ENCODE data around the gene CTIF. TPM values are rescaled to one million over a fixed set of nuclear protein-coding genes. Genes with fewer than 3 reads are reported as not detected.

CTIF gene
- total RNA-seq, 1 donor from 2014 or later = 48.5 TPM

DNA sequence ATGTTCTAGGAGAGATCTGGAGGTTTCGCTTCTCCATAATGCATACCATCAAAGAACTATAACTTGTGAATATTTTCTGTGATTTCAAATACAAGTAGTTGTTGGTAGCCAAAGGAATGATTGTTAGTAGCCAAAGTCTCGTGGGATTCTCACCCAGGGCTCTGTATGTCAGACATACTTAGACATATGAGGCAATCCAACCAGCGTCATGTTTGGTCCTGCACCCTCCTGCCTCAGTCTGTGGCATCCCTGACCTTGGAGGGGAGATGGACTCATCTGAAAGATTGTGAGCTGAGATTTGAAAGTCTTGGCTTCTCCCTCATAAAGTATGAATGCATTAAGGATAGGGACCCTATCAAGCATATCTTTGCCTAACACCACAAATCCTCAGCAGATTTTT lies 81.2 kb downstream of the CTIF start:
- Mint-ChIP-seq H3K9me3 (peaks cover 4% of the 10 kb centered on the region), H3K27me3 (no peaks in the 10 kb centered on the region), H3K36me3 (peaks cover 17% of the 10 kb centered on the region), H3K27ac (no peak overlapping the region), H3K4me3 (no peak overlapping the region), H3K4me1 (ENCODE audit: unreplicated experiment) (peaks cover 38% of the 10 kb centered on the region)
- no peak for TF ChIP-seq CTCF (conservative IDR thresholded peaks at IDR 0.05)
- DNase-seq (ENCODE audit: extremely low spot score, unreplicated experiment) = no peak

- peaks cover 36% of the 10 kb centered on the region for H3K4me1 Mint-ChIP-seq (ENCODE audit: unreplicated experiment)
- H3K36me3 Mint-ChIP-seq = peaks cover 17% of the 10 kb centered on the region
- H3K27ac Mint-ChIP-seq = peak overlapping the region; percentile 82
- DNase-seq (ENCODE audit: extremely low spot score, unreplicated experiment) = no peak
- peaks cover 4% of the 10 kb centered on the region for H3K9me3 Mint-ChIP-seq
- TF ChIP-seq CTCF (conservative IDR thresholded peaks at IDR 0.05) = no peak
- no peaks in the 10 kb centered on the region for H3K27me3 Mint-ChIP-seq
- H3K4me3 Mint-ChIP-seq = no peak overlapping the region
Measured at GRCh38 chr18:48621240-48621639, 82.4 kb downstream of the CTIF start.

DNA sequence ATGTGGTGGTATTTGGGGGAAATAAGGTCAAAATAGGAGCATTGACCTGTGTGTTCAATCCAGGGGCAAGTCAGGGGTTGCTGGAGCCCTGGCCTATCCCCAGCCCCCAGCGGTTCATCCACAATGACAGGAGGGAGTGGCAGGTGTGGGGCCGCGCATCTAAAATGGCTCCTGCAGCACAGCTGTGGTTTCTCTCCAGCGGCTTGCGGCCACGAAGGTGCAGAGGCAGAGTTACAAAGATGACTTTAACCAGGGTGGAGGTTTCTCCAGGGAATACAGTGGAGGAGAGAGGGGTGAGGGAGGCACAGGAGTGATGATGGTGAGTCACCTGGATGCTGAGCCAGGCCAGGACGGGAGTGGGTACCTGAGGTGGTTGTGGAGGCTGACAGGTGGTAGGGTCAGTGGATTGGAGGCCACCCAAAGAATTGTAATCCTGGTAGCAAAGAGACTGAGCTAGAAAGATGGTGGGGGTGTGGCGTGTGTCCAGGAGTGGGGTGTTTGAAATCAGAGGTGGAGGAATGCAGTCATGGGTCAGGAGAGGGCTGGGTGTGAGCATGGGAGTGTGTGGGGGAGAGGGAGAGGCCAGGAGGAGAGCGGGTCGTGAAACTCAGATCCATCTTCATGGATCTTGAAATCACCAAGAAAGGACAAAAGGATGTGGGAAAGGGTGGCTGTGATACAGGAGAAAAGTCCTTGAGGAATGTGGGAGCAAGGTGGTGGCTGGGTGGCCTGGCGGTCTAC lies 83.2 kb downstream of the CTIF start:
- Mint-ChIP-seq H3K9me3 (peaks cover 4% of the 10 kb centered on the region), H3K27me3 (no peaks in the 10 kb centered on the region), H3K27ac (peak overlapping the region; percentile 82), H3K4me3 (peak overlapping the region; percentile 31), H3K4me1 (ENCODE audit: unreplicated experiment) (peaks cover 30% of the 10 kb centered on the region), H3K36me3 (peaks cover 18% of the 10 kb centered on the region)
- no peak for DNase-seq (ENCODE audit: extremely low spot score, unreplicated experiment)
- no peak for TF ChIP-seq CTCF (conservative IDR thresholded peaks at IDR 0.05)

GRCh38 chr18:48622911-48623431 lies 84.1 kb downstream of the CTIF start:
- no peak for DNase-seq (ENCODE audit: extremely low spot score, unreplicated experiment)
- H3K27ac Mint-ChIP-seq = peak overlapping the region; percentile 95
- no peak for TF ChIP-seq CTCF (conservative IDR thresholded peaks at IDR 0.05)
- H3K36me3 Mint-ChIP-seq = peaks cover 21% of the 10 kb centered on the region
- no peak overlapping the region for H3K4me3 Mint-ChIP-seq
- peaks cover 4% of the 10 kb centered on the region for H3K9me3 Mint-ChIP-seq
- H3K4me1 Mint-ChIP-seq (ENCODE audit: unreplicated experiment) = peaks cover 29% of the 10 kb centered on the region
- no peaks in the 10 kb centered on the region for H3K27me3 Mint-ChIP-seq

DNA sequence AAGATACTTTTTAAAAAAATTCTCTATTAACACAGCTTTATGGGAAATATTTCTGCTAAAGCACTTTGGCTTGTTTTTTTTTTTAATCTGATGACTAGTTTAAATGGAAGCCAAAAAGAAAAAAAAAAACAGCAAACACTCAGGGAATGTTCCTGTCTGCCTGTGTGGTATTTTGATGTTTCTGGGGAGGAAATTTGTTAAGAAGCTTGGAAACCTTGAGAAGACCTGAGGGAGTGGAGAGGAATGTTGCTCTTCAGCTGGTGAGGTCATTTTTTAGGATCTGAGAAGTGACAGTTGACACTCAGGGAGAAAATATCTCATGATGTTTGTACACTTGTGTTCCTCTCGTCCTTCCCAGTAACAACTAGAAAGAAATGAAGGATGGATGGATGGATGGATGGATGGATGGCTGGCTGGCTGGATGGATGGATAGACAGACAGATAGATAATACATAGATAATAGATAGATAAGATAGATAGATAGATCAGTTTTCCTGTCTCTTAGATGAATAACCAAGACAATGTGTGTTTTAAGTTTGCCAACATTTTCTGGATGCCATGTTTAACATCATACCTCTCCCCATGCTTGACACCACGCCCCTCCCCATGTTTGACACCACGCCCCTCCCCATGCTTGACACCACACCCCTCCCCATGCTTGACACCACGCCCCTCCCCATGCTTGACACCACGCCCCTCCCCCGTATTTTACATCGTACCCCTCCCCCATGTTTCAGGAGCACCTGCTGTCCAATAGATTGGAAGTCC lies 84.8 kb downstream of the CTIF start:
- H3K27ac Mint-ChIP-seq = peak overlapping the region; percentile 95
- TF ChIP-seq CTCF (conservative IDR thresholded peaks at IDR 0.05) = no peak
- H3K4me1 Mint-ChIP-seq (ENCODE audit: unreplicated experiment) = peaks cover 25% of the 10 kb centered on the region
- DNase-seq (ENCODE audit: extremely low spot score, unreplicated experiment) = no peak
- peaks cover 18% of the 10 kb centered on the region for H3K36me3 Mint-ChIP-seq
- no peaks in the 10 kb centered on the region for H3K27me3 Mint-ChIP-seq
- H3K9me3 Mint-ChIP-seq = peaks cover 4% of the 10 kb centered on the region
- peak overlapping the region; percentile 74 for H3K4me3 Mint-ChIP-seq
